GM12891 (cell line): ENCODE measurements around the gene ENOX1.

ENCODE experiments used
- PAX5 ChIP-seq: IDR thresholded peaks from 2 replicates; pipeline ENCODE4 v1.6.1; 2011; ENCODE audit warnings: low read length, moderate library complexity, mild to moderate bottlenecking; ENCODE audit not compliant: insufficient read depth, severe bottlenecking
- POLR2A ChIP-seq: IDR thresholded peaks from 2 replicates; pipeline ENCODE4 v1.6.1; 2011; ENCODE audit warnings: low read depth, low read length, control low read depth
- POLR2AphosphoS5 ChIP-seq: IDR thresholded peaks from 2 replicates; pipeline ENCODE4 v1.6.1; 2011; ENCODE audit warnings: low read depth, low read length, control low read depth
- POU2F2 ChIP-seq: IDR thresholded peaks from 2 replicates; pipeline ENCODE4 v1.6.1; 2011; ENCODE audit warnings: low read depth, mild to moderate bottlenecking, control low read depth, low read length, moderate library complexity

DNA sequence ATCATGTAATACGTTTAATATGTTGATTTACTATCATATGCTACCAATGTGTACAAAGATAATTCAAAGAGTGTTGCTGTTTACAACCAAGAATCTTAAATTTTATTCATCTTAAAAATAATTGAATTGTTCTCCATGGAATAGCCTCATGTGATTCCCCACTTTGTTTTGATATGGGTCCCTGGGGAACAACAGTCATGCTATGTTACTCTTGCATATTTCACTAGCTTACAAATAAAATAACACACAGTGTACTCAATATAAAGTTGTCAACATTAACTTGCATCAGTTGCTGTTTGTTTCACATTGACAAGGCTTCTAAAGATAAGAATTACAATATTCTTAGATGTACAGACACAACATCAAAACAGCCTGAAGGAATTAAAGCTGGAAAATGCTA lies 2.3 kb downstream of the ENOX1 start:
- TF ChIP-seq POLR2A (no peak), POU2F2 (no peak), POLR2AphosphoS5 (no peak), PAX5 (no peak)
